Left lung (tissue), 10 donors: ENCODE results near the gene AOPEP. TPM values are rescaled to one million over a fixed set of nuclear protein-coding genes. Genes with fewer than 3 reads are reported as not detected.
A peak's percentile ranks its signal among the peaks of the same experiment; 100 is the strongest.

Experiments
- ATAC-seq: fragments of 200-7000 bp; cut with Tn5 transposase; one replicate; pipeline ENCODE4 v1.9.1; 2020; ENCODE audit warnings: moderate library complexity
- DNase-seq, 4 donors: peaks; one replicate each; pipeline ENCODE4 v3.0.0-alpha.2; 2013 to 2020
- H3K27ac ChIP-seq, 2 donors: fragments of 200-600 bp; sonication (generic) in 1 of 2; one replicate each; pipeline versions ENCODE4 v1.5.0 to v1.8.0; 2020 to 2021
- H3K27me3 ChIP-seq, 2 donors: fragments of 200-600 bp; sonication (generic) in 1 of 2; one replicate each; pipeline versions ENCODE4 v1.5.0 to v1.8.0; 2020 to 2021
- H3K36me3 ChIP-seq, 2 donors: fragments of 200-600 bp; sonication (generic) in 1 of 2; one replicate each; pipeline versions ENCODE4 v1.5.0 to v1.8.0; 2020 to 2021
- H3K4me1 ChIP-seq, 2 donors: fragments of 200-600 bp; one replicate each; pipeline ENCODE4 v1.8.0; 2021
- H3K4me3 ChIP-seq, 2 donors: fragments of 200-600 bp; sonication (generic) in 1 of 2; one replicate each; pipeline versions ENCODE4 v1.5.0 to v1.8.0; 2020 to 2021; ENCODE audit warnings: mild to moderate bottlenecking in 1 of 2
- H3K9me3 ChIP-seq, 2 donors: fragments of 200-600 bp; sonication (generic) in 1 of 2; one replicate each; pipeline versions ENCODE4 v1.5.0 to v1.8.0; 2020 to 2021
- CTCF ChIP-seq, 2 donors: fragments of 200-600 bp; sonication (generic) in 1 of 2; IDR thresholded peaks; one replicate each; pipeline versions ENCODE4 v1.5.0 to v1.8.0; 2021; ENCODE audit warnings: antibody characterized with exemption in 2 of 2
- intact Hi-C, 2 donors: fragments of 100-400 bp; cut with DNase I; formaldehyde crosslinking; loops; one replicate each; pipeline versions ENCODE4 v1.11.2 to v1.14.2; 2022
- polyA plus RNA-seq, 6 donors: library from polyadenylated mRNA; unstranded; fragments of 120-200 nt; gene quantifications; one replicate each; pipeline ENCODE4 v1.2.1, GENCODE V29; 2013; ENCODE audit not compliant: insufficient read length in 6 of 6
- total RNA-seq, 2 donors: library from RNA; stranded (reverse); fragmentation: NEBNext Ultra II Directional; extraction: Animal tissue kit (Norgen Biotek cat#: 25700); gene quantifications; one replicate each; pipeline ENCODE4 v1.2.1, GENCODE V29; 2021
- donor health status: DM: no; HTN: yes; CAD: no.
- donor health status: DM: no; HTN: no; CAD: no.

AOPEP gene
- total and polyA plus RNA-seq, 8 donors, result 32.5 to 83.2 (median 39.9) TPM

DNA sequence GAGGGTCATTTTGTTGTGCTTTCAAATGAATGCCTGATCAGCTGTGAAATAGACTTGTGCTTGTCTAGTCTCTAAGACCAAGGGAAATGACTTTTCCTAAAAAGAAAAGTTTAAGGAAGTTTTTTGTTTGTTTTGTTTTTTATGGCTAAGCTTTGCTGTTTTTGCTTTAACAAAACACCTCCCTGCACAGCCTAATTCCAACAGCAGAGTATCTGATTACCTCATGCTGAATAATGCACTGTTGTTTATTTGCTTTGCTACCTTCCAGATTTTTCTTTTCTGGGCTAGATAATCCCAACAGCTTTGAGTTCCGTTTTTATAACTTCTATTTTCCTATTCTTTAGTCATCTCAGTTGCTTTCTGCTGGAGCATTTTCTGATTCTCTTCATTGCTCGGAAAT, 95.8 kb downstream of the AOPEP start:
- intact Hi-C loops, result no loop called here
- peaks cover 0 to 15% of the 10 kb centered on the region in 2 donors for H3K4me1 ChIP-seq
- DNase-seq (no peak), ATAC-seq (no peak)
- H3K27me3 ChIP-seq, result no peaks in the 10 kb centered on the region
- H3K27ac ChIP-seq, result peak overlapping the region in 1 of 2 donors; percentile 22
- TF ChIP-seq CTCF (IDR thresholded peaks at IDR 0.05), result no peak
- H3K4me3 ChIP-seq, result no peak overlapping the region
- H3K9me3 ChIP-seq, result no peaks in the 10 kb centered on the region
- H3K36me3 ChIP-seq, result peaks cover 0 to 6% of the 10 kb centered on the region in 2 donors

DNA sequence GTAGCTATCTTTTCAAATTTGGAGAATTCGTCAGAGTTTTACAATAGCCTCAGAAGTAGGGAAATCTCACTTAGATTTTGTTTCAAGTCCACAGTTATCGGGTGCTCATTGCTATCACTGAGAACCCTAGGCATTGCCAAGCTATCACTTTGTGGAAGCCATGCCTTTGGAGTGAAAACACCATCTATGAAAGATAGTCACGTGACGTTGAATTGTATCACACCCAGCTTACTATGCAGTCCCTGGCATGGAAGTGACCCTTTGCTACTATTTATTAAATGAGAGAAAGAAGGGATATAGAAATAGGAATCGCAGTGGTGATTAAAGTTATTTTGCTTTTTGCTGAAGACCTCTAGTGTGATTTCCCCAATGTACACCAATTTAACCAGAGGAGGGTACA, 97.2 kb downstream of the AOPEP start:
- Histone ChIP-seq H3K36me3 (peaks cover 0 to 6% of the 10 kb centered on the region in 2 donors), H3K4me1 (peaks cover 3 to 15% of the 10 kb centered on the region in 2 donors), H3K27ac (no peak overlapping the region), H3K9me3 (no peaks in the 10 kb centered on the region), H3K27me3 (no peaks in the 10 kb centered on the region), H3K4me3 (no peak overlapping the region)
- ATAC-seq (no peak), DNase-seq (no peak)
- TF ChIP-seq CTCF (IDR thresholded peaks at IDR 0.05), result no peak
- intact Hi-C loops, result no loop called here

DNA sequence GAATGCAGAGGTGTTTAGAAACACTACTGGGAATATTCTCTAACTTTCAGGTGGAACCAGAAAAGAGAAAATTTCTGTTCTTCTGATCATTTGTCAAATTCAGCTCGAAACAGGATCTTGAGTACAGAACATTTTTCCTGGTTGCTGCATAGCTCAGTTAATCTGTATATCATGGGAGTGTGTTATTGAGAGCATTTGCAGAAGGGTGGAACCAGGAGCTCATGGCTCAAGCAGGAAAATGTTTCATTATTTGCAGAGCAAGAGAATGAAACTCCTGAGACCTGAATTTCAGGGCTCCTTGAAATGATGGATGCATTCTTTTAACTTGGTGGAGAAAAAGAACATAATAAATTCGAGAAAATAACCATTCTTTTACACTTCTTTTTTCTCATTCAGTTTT, 97.9 kb downstream of the AOPEP start:
- H3K27me3 ChIP-seq, result no peaks in the 10 kb centered on the region
- no peak overlapping the region for H3K27ac ChIP-seq
- ATAC-seq, result peak; percentile 42

GRCh38 chr9:94824913-94825610, 98.6 kb downstream of the AOPEP start:
- Histone ChIP-seq H3K9me3 (no peaks in the 10 kb centered on the region), H3K4me1 (peaks cover 3 to 9% of the 10 kb centered on the region in 2 donors), H3K27ac (peak overlapping the region in 1 of 2 donors; percentile 15), H3K36me3 (peaks cover 0 to 6% of the 10 kb centered on the region in 2 donors), H3K4me3 (no peak overlapping the region), H3K27me3 (no peaks in the 10 kb centered on the region)
- TF ChIP-seq CTCF (IDR thresholded peaks at IDR 0.05), result no peak
- no peak for DNase-seq
- intact Hi-C loops, result no loop called here
- ATAC-seq, result no peak

More for the DNA sequence above, 97.9 kb downstream of the AOPEP start:
- intact Hi-C loops, result no loop called here
- Histone ChIP-seq H3K4me3 (no peak overlapping the region), H3K36me3 (peaks cover 0 to 6% of the 10 kb centered on the region in 2 donors), H3K4me1 (peaks cover 3 to 9% of the 10 kb centered on the region in 2 donors), H3K9me3 (no peaks in the 10 kb centered on the region)
- DNase-seq, result no peak
- no peak for TF ChIP-seq CTCF (IDR thresholded peaks at IDR 0.05)

- no peaks in the 10 kb centered on the region for H3K27me3 ChIP-seq
- intact Hi-C loops, result no loop called here
- no peak overlapping the region for H3K4me3 ChIP-seq
- peak overlapping the region in 1 of 2 donors; percentile 15 for H3K27ac ChIP-seq
- DNase-seq (no peak), ATAC-seq (no peak)
- peaks cover 3 to 9% of the 10 kb centered on the region in 2 donors for H3K4me1 ChIP-seq
- TF ChIP-seq CTCF (IDR thresholded peaks at IDR 0.05), result no peak
- peaks cover 0 to 6% of the 10 kb centered on the region in 2 donors for H3K36me3 ChIP-seq
- no peaks in the 10 kb centered on the region for H3K9me3 ChIP-seq
These were observed 99.1 kb downstream of the AOPEP start for GRCh38 chr9:94825611-94825958.
